ENCODE results near the gene ADAMTS3. TPM values are rescaled to one million over a fixed set of nuclear protein-coding genes. Genes with fewer than 3 reads are reported as not detected.

The ADAMTS3 gene
- total and polyA plus RNA-seq, 5 experiments from 2014 or later: not detected

- Mint-ChIP-seq H3K9me3 (peaks cover 0 to 15% (median 4%) of the 10 kb centered on the region in 9 donors), H3K36me3 (peaks cover 0 to 2% (median 0%) of the 10 kb centered on the region in 3 donors), H3K4me3 (no peak overlapping the region), H3K27ac (no peak overlapping the region), H3K4me1 (no peaks in the 10 kb centered on the region), H3K27me3 (peaks cover 0 to 7% (median 0%) of the 10 kb centered on the region in 5 donors)
- DNase-seq (no peak), ATAC-seq (no peak)
- POLR2A ChIA-PET: no interaction called here
These were observed 313.8 kb downstream of the ADAMTS3 start for GRCh38 chr4:72255269-72255668.

GRCh38 chr4:72243641-72244040, 325.4 kb downstream of the ADAMTS3 start:
- Mint-ChIP-seq H3K27ac (no peak overlapping the region), H3K4me3 (no peak overlapping the region), H3K27me3 (peaks cover 0 to 5% (median 0%) of the 10 kb centered on the region in 5 donors), H3K36me3 (no peaks in the 10 kb centered on the region), H3K9me3 (no peaks in the 10 kb centered on the region), H3K4me1 (no peaks in the 10 kb centered on the region)
- POLR2A ChIA-PET: no interaction called here
- DNase-seq (no peak), ATAC-seq (no peak)

- peaks cover 0 to 20% (median 3%) of the 10 kb centered on the region in 9 donors for H3K9me3 Mint-ChIP-seq
- H3K4me3 Mint-ChIP-seq: no peak overlapping the region
These were observed 329.4 kb downstream of the ADAMTS3 start for GRCh38 chr4:72239487-72240116.

More at GRCh38 chr4:72239487-72240116, 329.4 kb downstream of the ADAMTS3 start:
- H3K36me3 Mint-ChIP-seq: no peaks in the 10 kb centered on the region
- peaks cover 0 to 6% (median 0%) of the 10 kb centered on the region in 5 donors for H3K27me3 Mint-ChIP-seq
- POLR2A ChIA-PET: no interaction called here
- ATAC-seq (no peak), DNase-seq (no peak)
- no peak overlapping the region for H3K27ac Mint-ChIP-seq
- H3K4me1 Mint-ChIP-seq: peaks cover 0 to 2% (median 0%) of the 10 kb centered on the region in 4 donors
